Left ventricle myocardium superior (tissue), 1 donor: Measurements from ENCODE around the gene PLEKHO2. TPM values are rescaled to one million over a fixed set of nuclear protein-coding genes. Genes with fewer than 3 reads are reported as not detected.
"Not testable (repeated sequence)": the region's sequence is repeated elsewhere in the genome, so short reads cannot be mapped to it uniquely, and the experiment has no call there.

Experiments
- ATAC-seq: fragments of 200-7000 bp; cut with Tn5 transposase; one replicate; pipeline ENCODE4 v1.9.1; 2020; ENCODE audit warnings: mild to moderate bottlenecking, moderate library complexity
- DNase-seq: peaks from one replicate; pipeline ENCODE4 v3.0.0-alpha.2; 2020
- intact Hi-C: fragments of 100-400 bp; cut with micrococcal nuclease; formaldehyde crosslinking; loops from one replicate; pipeline ENCODE4 v1.11.0; 2022
- long read RNA-seq: library from polyadenylated mRNA; unstranded; transcript quantifications from one replicate; pipeline ENCODE4 v2.0.0, GENCODE V29; 2021
- total RNA-seq: library from RNA; stranded (reverse); fragmentation: NEBNext Ultra II Directional; extraction: Animal tissue kit (Norgen Biotek cat#: 25700); gene quantifications from one replicate; pipeline ENCODE4 v1.2.1, GENCODE V29; 2021
- donor health status: DM: no; HTN: yes; CAD: no; lungs with severe emphysema.

The PLEKHO2 gene
- total RNA-seq: 8.5 TPM
- long read RNA-seq, partial matches to known transcripts: 0 of 3 reads
- long read RNA-seq, other reads (novel, unspliced or antisense): 0 of 3 reads

- intact Hi-C loops: loop anchor here (10.0 kb wide), 1 partner anchor 53 kb away; no protein-coding TSS in a partner anchor
- peak; percentile 97 for DNase-seq
- ATAC-seq: peak; percentile 88
Observed at GRCh38 chr15:64841344-64842095, at the start of gene PLEKHO2. Gene PLEKHO2, plus strand, starts transcription at chr15:64841915. Its CDS starts 102 bp downstream, at chr15:64842017.

- ATAC-seq: no peak
- no peak for DNase-seq
- intact Hi-C loops: no loop called here
Observed at GRCh38 chr15:64792282-64792681, 49.4 kb upstream of the PLEKHO2 start.

- DNase-seq, intact Hi-C loops, ATAC-seq: not testable (repeated sequence)
Observed at GRCh38 chr15:64795299-64795698, 46.4 kb upstream of the PLEKHO2 start.

- intact Hi-C loops, DNase-seq, ATAC-seq: not testable (repeated sequence)
Observed at GRCh38 chr15:64795921-64796320, 45.8 kb upstream of the PLEKHO2 start.

GRCh38 chr15:64798905-64799304 lies 42.8 kb upstream of the PLEKHO2 start:
- intact Hi-C loops, DNase-seq, ATAC-seq: not testable (repeated sequence)

GRCh38 chr15:64800476-64800875 lies 41.2 kb upstream of the PLEKHO2 start:
- intact Hi-C loops: no loop called here

GRCh38 chr15:64803526-64803925 lies 38.2 kb upstream of the PLEKHO2 start:
- ATAC-seq: no peak
- DNase-seq: no peak
- intact Hi-C loops: no loop called here

More at GRCh38 chr15:64800476-64800875, 41.2 kb upstream of the PLEKHO2 start:
- ATAC-seq (no peak), DNase-seq (no peak)

GRCh38 chr15:64804619-64805018 lies 37.1 kb upstream of the PLEKHO2 start:
- intact Hi-C loops: no loop called here
- ATAC-seq: no peak
- no peak for DNase-seq

- intact Hi-C loops: no loop called here
- DNase-seq: no peak
- no peak for ATAC-seq
Observed at GRCh38 chr15:64806509-64806908, 35.2 kb upstream of the PLEKHO2 start.

- ATAC-seq (no peak), DNase-seq (no peak)
- intact Hi-C loops: no loop called here
Observed at GRCh38 chr15:64807051-64807749, 34.5 kb upstream of the PLEKHO2 start.

GRCh38 chr15:64807751-64808222 lies 33.9 kb upstream of the PLEKHO2 start:
- DNase-seq: no peak
- intact Hi-C loops: no loop called here
- no peak for ATAC-seq

GRCh38 chr15:64808785-64809453 lies 32.8 kb upstream of the PLEKHO2 start:
- no peak for ATAC-seq
- intact Hi-C loops: no loop called here
- no peak for DNase-seq

- ATAC-seq: peak; percentile 85
- intact Hi-C loops: loop anchor here (5.0 kb wide), 1 partner anchor 68 kb away; no protein-coding TSS in a partner anchor
- peak; percentile 88 for DNase-seq
Observed at GRCh38 chr15:64809649-64810496, 31.8 kb upstream of the PLEKHO2 start.

- intact Hi-C loops: loop anchor here (5.0 kb wide), 1 partner anchor 68 kb away; no protein-coding TSS in a partner anchor
- ATAC-seq: no peak
- no peak for DNase-seq
Observed at GRCh38 chr15:64810497-64811326, 31.0 kb upstream of the PLEKHO2 start.

- intact Hi-C loops: loop anchor here (5.0 kb wide), 1 partner anchor 71 kb away; no protein-coding TSS in a partner anchor
- DNase-seq (peak; percentile 35), ATAC-seq (peak; percentile 63)
Observed at GRCh38 chr15:64813075-64813474, 28.6 kb upstream of the PLEKHO2 start.

GRCh38 chr15:64814283-64814682 lies 27.4 kb upstream of the PLEKHO2 start:
- ATAC-seq, DNase-seq: not testable (repeated sequence)
- intact Hi-C loops: loop anchor here (5.0 kb wide), 1 partner anchor 72 kb away; no protein-coding TSS in a partner anchor

- intact Hi-C loops: loop anchor here (5.0 kb wide), 1 partner anchor 73 kb away; no protein-coding TSS in a partner anchor
- not testable (repeated sequence) for ATAC-seq, DNase-seq
Observed at GRCh38 chr15:64814965-64815364, 26.8 kb upstream of the PLEKHO2 start.
